Ureter (tissue), 1 donor: ENCODE results near the gene UCN. TPM values are rescaled to one million over a fixed set of nuclear protein-coding genes. Genes with fewer than 3 reads are reported as not detected.
A peak's percentile ranks its signal among the peaks of the same experiment; 100 is the strongest.
"Not testable (repeated sequence)": the region's sequence is repeated elsewhere in the genome, so short reads cannot be mapped to it uniquely, and the experiment has no call there.

Experiments used
- DNase-seq: peaks from one replicate; pipeline ENCODE4 v3.0.0-alpha.2; 2020; ENCODE audit warnings: low spot score
- total RNA-seq: library from RNA; stranded (reverse); gene quantifications from one replicate; pipeline ENCODE4 v1.2.4, GENCODE V29; 2023
- donor health status: DM: yes; HTN: yes; CAD: no.

UCN gene
- total RNA-seq, 1 donor from 2014 or later: 0.68 TPM

GRCh38 chr2:27282892-27283291, 25.4 kb downstream of the UCN start:
- no peak for DNase-seq

GRCh38 chr2:27281855-27282559, 26.2 kb downstream of the UCN start, which contains the start of gene TRIM54:
Gene TRIM54, plus strand, starts transcription at chr2:27282429. Its CDS starts 303 bp downstream, at chr2:27282732.
- no peak for DNase-seq

- no peak for DNase-seq
Observed at GRCh38 chr2:27281442-27281841, 26.8 kb downstream of the UCN start.

GRCh38 chr2:27280826-27281225, 27.4 kb downstream of the UCN start:
- no peak for DNase-seq

- DNase-seq: no peak
Observed at GRCh38 chr2:27278010-27278409, 30.2 kb downstream of the UCN start.

- DNase-seq: no peak
Observed at GRCh38 chr2:27275211-27276150, 32.8 kb downstream of the UCN start, which contains the start of gene DNAJC5G. Gene DNAJC5G, plus strand, starts transcription at chr2:27275433. Its CDS starts 1,296 bp downstream, at chr2:27276729.

- DNase-seq: not testable (repeated sequence)
Observed at GRCh38 chr2:27272537-27273522, 35.4 kb downstream of the UCN start.

- DNase-seq: no peak
Observed at GRCh38 chr2:27271631-27272340, 36.5 kb downstream of the UCN start.

- no peak for DNase-seq
Observed at GRCh38 chr2:27270670-27271069, 37.6 kb downstream of the UCN start.

- DNase-seq: no peak
Observed at GRCh38 chr2:27270131-27270530, 38.1 kb downstream of the UCN start.

GRCh38 chr2:27268296-27268695, 39.9 kb downstream of the UCN start:
- not testable (repeated sequence) for DNase-seq

- DNase-seq: no peak
Observed at GRCh38 chr2:27265536-27265870, 42.7 kb downstream of the UCN start.

- peak; percentile 53 for DNase-seq
Observed at GRCh38 chr2:27264753-27265535, 43.3 kb downstream of the UCN start.

- DNase-seq: no peak
Observed at GRCh38 chr2:27264253-27264752, 43.9 kb downstream of the UCN start.

GRCh38 chr2:27263287-27264252, 44.7 kb downstream of the UCN start:
- no peak for DNase-seq

- no peak for DNase-seq
Observed at GRCh38 chr2:27262379-27263286, 45.6 kb downstream of the UCN start, which contains the start of gene SLC30A3. Gene SLC30A3, minus strand, starts transcription at chr2:27263047. Its CDS starts 141 bp downstream, at chr2:27262906.

- DNase-seq: no peak
Observed at GRCh38 chr2:27261926-27262298, 46.3 kb downstream of the UCN start.
